C4-2B (cell line): Measurements from ENCODE around the gene HOXB9.
A peak's percentile ranks its signal among the peaks of the same experiment; 100 is the strongest.

Source experiments
- H3K27ac ChIP-seq: fragments of 450-650 bp; 2 replicates; pipeline ENCODE4 v1.5.1; 2017
- ZFX ChIP-seq: fragments of 450-650 bp; IDR thresholded peaks from 2 replicates; pipeline ENCODE4 v1.6.1; 2017
- TF ChIP-seq, protein P1 (sequence below): fragments of 450-650 bp; conservative IDR thresholded peaks from 2 replicates; pipeline ENCODE4 v1.5.1; 2017; ENCODE audit warnings: mild to moderate bottlenecking

The HOXB9 gene

DNA sequence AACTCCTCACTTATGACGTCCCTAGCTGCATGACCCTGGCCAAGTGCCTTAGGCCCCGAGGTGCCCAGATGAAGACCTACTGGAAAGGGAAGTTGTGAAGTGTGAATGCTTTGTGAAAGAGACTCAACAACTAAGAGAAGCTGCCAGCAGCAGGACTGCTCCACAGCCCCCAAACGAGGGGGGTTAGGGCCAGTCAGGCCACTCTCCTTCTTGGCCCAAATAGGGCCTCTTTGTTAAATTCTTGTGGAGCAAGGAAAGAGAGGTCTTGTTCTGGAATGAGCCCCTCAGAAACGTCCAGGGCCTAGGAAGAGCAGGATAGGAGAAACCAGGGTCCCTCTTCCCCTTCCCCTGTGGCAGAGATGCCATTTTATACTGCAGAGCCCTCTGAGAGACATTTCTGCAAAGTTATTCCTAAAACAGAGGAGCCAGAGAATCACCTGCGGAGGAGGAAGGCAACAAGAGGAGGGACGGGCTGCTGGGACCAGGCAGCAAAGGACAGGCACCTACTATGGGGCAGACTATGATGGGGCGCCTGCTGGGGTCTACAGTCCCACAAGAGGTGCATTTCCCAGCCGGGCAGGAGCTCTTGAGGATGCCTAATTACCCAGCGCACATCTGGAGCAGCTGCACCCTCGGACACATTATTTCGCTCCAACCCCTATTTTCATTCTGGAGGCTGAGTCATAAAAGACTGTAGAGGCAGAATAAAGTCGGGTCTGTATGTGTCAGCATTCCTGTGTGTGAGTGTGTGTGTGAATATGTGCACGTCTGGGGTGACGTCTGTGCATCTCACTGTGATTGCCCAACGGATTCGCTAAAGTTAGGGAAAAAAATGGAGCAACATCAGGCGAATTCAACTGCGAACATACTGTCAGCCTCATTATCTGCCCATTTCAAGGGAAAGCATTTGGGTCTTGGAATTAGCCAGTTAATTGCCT is 11.4 kb upstream of the HOXB9 start:
- TF ChIP-seq, protein P1, sequence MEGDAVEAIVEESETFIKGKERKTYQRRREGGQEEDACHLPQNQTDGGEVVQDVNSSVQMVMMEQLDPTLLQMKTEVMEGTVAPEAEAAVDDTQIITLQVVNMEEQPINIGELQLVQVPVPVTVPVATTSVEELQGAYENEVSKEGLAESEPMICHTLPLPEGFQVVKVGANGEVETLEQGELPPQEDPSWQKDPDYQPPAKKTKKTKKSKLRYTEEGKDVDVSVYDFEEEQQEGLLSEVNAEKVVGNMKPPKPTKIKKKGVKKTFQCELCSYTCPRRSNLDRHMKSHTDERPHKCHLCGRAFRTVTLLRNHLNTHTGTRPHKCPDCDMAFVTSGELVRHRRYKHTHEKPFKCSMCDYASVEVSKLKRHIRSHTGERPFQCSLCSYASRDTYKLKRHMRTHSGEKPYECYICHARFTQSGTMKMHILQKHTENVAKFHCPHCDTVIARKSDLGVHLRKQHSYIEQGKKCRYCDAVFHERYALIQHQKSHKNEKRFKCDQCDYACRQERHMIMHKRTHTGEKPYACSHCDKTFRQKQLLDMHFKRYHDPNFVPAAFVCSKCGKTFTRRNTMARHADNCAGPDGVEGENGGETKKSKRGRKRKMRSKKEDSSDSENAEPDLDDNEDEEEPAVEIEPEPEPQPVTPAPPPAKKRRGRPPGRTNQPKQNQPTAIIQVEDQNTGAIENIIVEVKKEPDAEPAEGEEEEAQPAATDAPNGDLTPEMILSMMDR, result no peak
- TF ChIP-seq ZFX, result no peak

DNA sequence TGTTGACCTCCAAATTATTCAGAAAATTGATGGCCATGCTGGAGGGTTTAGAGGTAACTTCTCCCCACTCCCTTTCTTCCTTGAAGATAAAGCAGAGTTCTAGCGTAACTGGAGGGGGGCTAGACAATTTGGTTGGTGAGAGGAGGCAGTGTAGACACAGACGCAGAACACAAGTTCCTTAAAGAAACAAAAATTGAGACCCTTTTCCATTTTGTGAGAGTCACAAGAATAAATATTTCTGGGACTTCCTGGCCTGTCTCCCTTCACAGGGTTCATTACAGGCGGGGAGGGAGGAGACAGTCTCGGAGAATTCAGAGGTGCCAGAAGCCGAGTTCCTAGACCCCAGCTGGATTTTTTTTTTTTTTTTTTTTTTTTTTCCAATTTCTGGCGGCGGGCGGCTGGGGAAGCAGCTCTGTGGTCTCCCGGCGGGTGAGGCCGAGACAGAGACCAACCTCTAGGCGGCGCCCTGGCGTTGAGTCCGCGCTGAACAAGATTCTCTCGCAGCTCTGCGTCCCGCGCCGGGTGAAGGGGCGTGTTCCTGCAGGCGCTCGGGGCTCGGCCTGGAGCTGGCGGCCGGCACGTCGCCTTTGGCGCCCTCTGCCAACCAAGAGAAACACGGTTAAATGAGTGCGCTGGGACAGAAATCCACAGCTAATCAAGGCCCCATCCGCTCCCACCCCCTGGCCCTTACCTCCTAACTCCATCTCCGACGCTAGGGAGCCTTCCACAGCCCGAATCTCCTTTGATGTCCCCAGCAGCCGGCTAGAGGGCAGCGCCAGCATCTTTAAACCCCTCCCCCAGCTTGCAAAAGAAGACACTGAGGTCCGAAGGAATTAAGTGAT is 10.2 kb upstream of the HOXB9 start:
- H3K27ac ChIP-seq, result no peak overlapping the region
- TF ChIP-seq, protein P1, result peak; percentile 99
- TF ChIP-seq ZFX, result no peak

More for the DNA sequence above, 11.4 kb upstream of the HOXB9 start:
- no peak overlapping the region for H3K27ac ChIP-seq

DNA sequence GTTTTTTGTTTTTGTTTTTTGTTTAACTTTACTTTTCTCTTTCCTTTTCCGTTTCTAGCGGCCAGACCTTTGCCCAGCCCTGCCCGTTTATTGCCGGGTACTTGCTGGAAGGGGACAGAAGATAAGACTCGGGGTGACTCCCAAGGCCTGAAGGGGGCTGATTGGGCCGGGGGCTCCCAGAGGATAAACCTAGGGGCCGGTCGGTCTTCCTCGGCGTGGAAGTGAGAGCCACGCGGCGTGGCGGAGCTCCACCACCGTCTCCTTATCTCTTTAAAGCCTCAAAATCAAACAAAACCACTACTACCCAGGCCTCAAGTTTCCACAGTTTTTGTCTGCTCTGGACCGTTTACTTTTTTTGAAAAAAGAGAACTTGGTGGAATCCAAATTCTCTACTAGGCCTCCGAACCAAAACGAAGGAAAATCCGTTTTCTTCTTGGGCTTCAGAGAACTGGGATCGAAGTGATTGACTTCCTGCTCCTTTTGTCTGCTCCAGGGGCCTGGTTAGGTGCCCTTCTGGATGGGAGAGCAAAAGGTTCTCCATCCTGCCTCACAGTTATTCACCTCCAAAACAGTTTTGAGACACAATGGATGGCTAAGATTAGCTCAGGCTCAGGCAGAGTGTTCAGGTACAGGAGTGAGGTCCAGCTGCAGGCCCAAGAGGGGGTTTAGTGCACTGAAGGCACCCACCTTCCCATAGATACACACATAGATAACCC is 8.5 kb upstream of the HOXB9 start:
- no peak overlapping the region for H3K27ac ChIP-seq
- TF ChIP-seq ZFX, result no peak
- TF ChIP-seq, protein P1, result no peak

DNA sequence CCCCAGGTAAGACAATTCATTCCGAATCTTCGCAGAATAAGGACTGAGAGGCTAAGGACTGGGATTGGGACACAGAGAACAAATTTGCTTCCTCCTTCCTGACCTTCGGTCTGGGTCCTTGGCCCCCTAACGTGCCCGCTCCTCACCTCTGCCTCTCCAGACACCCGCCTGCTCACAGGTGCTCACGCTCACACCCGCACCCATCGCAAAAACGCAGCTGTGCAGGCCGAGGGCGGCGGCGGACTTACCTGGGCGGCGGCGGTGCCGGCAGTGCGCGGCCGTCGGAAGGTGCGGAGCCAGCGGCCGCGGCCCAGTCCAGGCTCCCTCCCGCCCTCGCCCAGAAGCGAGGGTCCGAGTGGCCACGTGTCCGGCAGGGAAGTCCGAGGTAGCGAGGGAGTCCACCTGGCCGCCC is 7.1 kb upstream of the HOXB9 start:
- H3K27ac ChIP-seq, result no peak overlapping the region
- TF ChIP-seq ZFX, result no peak
- TF ChIP-seq, protein P1, result no peak

DNA sequence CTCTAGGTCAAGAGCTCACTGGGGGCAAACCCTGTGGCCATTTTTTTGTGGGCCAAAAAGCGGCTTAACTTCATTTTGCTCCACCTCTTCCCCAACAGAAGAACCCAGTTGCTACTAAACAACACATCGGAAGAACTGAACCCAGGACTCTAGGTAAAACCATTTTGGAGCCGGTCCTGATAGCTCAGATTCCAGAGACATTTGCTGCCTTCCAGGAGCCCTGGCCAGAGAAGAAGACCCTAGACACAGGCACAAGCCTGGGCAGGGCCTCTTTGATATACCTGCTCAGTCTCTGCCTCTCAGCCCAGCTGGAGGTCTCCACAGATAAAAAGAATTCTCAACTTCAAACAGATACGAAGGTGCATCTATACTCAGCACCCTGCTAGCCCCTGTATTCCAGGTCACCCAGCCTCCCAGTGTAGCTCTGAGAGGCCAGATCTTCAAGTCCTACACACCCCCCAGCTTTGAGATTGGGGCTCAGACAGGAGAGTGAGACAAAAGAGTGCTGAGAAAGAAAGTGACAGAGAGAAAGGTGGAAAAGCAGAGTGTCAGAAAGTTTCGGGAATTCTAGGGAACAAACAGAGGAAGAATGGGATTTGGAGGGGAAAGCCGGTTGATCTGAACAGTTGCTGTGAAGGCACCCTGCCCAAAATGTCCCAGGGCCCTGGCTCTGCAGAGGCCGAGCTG is 6.6 kb upstream of the HOXB9 start:
- H3K27ac ChIP-seq, result no peak overlapping the region

More for the DNA sequence above, 6.6 kb upstream of the HOXB9 start:
- no peak for TF ChIP-seq ZFX
- TF ChIP-seq, protein P1, result no peak
